WERI-Rb-1 (cell line): ENCODE measurements around the gene CDS1.

Source experiments
- DNase-seq: peaks from one replicate; pipeline ENCODE4 v3.0.0-alpha.2; 2020
- H3K27ac ChIP-seq: fragments of 250-450 bp; sonication (Bioruptor Pico); 2 replicates; pipeline ENCODE4 v1.5.1; 2020; ENCODE audit warnings: mild to moderate bottlenecking, moderate library complexity
- H3K27me3 ChIP-seq: fragments of 250-450 bp; sonication (Bioruptor Pico); 2 replicates; pipeline ENCODE4 v1.5.1; 2021; ENCODE audit warnings: mild to moderate bottlenecking, low read depth, moderate library complexity; ENCODE audit not compliant: insufficient read depth, severe bottlenecking
- H3K36me3 ChIP-seq: fragments of 250-450 bp; sonication (Bioruptor Pico); 2 replicates; pipeline ENCODE4 v1.5.1; 2020; ENCODE audit warnings: mild to moderate bottlenecking, moderate library complexity
- H3K4me3 ChIP-seq: 2 replicates; pipeline ENCODE4 v1.5.1; 2011; ENCODE audit warnings: low read depth, mild to moderate bottlenecking, control low read depth, low read length
- H3K9me3 ChIP-seq: fragments of 250-450 bp; sonication (Bioruptor Pico); 2 replicates; pipeline ENCODE4 v1.5.1; 2021; ENCODE audit warnings: mild to moderate bottlenecking, moderate library complexity; ENCODE audit not compliant: severe bottlenecking
- CTCF ChIP-seq: IDR thresholded peaks from 2 replicates; pipeline ENCODE4 v1.5.1; 2011; ENCODE audit warnings: low read depth, mild to moderate bottlenecking, control low read depth, inconsistent platforms, low read length

The CDS1 gene

DNA sequence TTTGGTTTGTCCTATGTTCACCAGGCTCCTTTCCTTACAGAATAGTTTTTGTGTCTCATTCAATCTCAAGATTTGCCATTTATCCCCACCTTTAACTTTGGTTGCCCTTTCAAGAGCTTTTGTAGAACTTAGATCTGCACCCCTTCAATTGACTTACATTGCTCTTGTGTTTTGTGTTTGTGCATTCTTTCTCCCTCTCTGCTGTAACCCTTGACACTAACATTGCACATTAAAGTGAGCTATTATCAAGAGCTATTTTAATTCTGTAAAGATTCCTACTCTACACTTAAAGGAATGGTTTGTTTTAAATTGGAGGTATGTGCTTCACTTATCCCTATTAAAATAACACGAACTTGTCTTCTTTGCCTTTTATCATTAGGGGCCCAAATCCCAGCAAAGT, 65.3 kb downstream of the CDS1 start:
- H3K27ac ChIP-seq: no peak overlapping the region
- H3K36me3 ChIP-seq: no peaks in the 10 kb centered on the region
- H3K27me3 ChIP-seq: no peaks in the 10 kb centered on the region
- H3K9me3 ChIP-seq: no peaks in the 10 kb centered on the region
- TF ChIP-seq CTCF: no peak
- H3K4me3 ChIP-seq: no peak overlapping the region
- DNase-seq: no peak

- Histone ChIP-seq H3K36me3 (no peaks in the 10 kb centered on the region), H3K9me3 (no peaks in the 10 kb centered on the region), H3K27ac (no peak overlapping the region), H3K4me3 (no peak overlapping the region), H3K27me3 (no peaks in the 10 kb centered on the region)
- DNase-seq: no peak
- TF ChIP-seq CTCF: no peak
These were observed 66.1 kb downstream of the CDS1 start for GRCh38 chr4:84648863-84649647.

GRCh38 chr4:84651499-84651898, 68.6 kb downstream of the CDS1 start:
- H3K27me3 ChIP-seq: no peaks in the 10 kb centered on the region
- DNase-seq: no peak
- no peak for TF ChIP-seq CTCF
- H3K36me3 ChIP-seq: no peaks in the 10 kb centered on the region
- H3K27ac ChIP-seq: no peak overlapping the region
- H3K4me3 ChIP-seq: no peak overlapping the region
- H3K9me3 ChIP-seq: no peaks in the 10 kb centered on the region

- H3K36me3 ChIP-seq: no peaks in the 10 kb centered on the region
- no peaks in the 10 kb centered on the region for H3K27me3 ChIP-seq
- no peak overlapping the region for H3K27ac ChIP-seq
- no peak overlapping the region for H3K4me3 ChIP-seq
- DNase-seq: no peak
- H3K9me3 ChIP-seq: peaks cover 2% of the 10 kb centered on the region
- no peak for TF ChIP-seq CTCF
These were observed 69.6 kb downstream of the CDS1 start for GRCh38 chr4:84652478-84652877.

- H3K36me3 ChIP-seq: no peaks in the 10 kb centered on the region
- no peaks in the 10 kb centered on the region for H3K27me3 ChIP-seq
- H3K27ac ChIP-seq: no peak overlapping the region
- no peak overlapping the region for H3K4me3 ChIP-seq
- peaks cover 7% of the 10 kb centered on the region for H3K9me3 ChIP-seq
- TF ChIP-seq CTCF: no peak
- no peak for DNase-seq
These were observed 77.7 kb downstream of the CDS1 start for GRCh38 chr4:84660606-84661005.
